Gastrocnemius medialis (tissue), 4 donors: ENCODE data around the gene CATSPERB. TPM values are rescaled to one million over a fixed set of nuclear protein-coding genes. Genes with fewer than 3 reads are reported as not detected.

Experiments
- ATAC-seq, 2 donors: fragments of 150-250 bp; one replicate each; pipeline ENCODE4 v1.9.1; 2016
- DNase-seq, 2 donors: peaks; one replicate each; pipeline ENCODE4 v3.0.0-alpha.2; 2019
- H3K27ac ChIP-seq, 4 donors: fragments of 200-600 bp; sonication (generic); 1 replicate in 1 of 4; 2 replicates in 3 of 4; pipeline ENCODE4 v1.5.1; 2016 to 2018; ENCODE audit warnings: mild to moderate bottlenecking in 2 of 4, moderate library complexity in 1 of 4
- H3K27me3 ChIP-seq, 3 donors: fragments of 200-600 bp; sonication (generic) in 2 of 3; 1 replicate in 1 of 3; 2 replicates in 2 of 3; pipeline versions ENCODE4 v1.5.1 to v1.6.0; 2016 to 2019; ENCODE audit warnings: mild to moderate bottlenecking in 1 of 3, moderate library complexity in 1 of 3
- H3K36me3 ChIP-seq, 2 donors: fragments of 200-600 bp; sonication (generic) in 1 of 2; one replicate each; pipeline ENCODE4 v1.5.1; 2017 to 2018
- H3K4me1 ChIP-seq, 2 donors: fragments of 200-600 bp; sonication (generic) in 1 of 2; one replicate each; pipeline ENCODE4 v1.5.1; 2016 to 2017; ENCODE audit warnings: mild to moderate bottlenecking in 2 of 2
- H3K4me3 ChIP-seq, 4 donors: fragments of 200-600 bp; sonication (generic) in 3 of 4; 1 replicate in 1 of 4; 2 replicates in 3 of 4; pipeline ENCODE4 v1.5.1; 2016 to 2019; ENCODE audit warnings: mild to moderate bottlenecking in 2 of 4
- H3K9me3 ChIP-seq, 3 donors: fragments of 200-600 bp; sonication (generic) in 2 of 3; 1 replicate in 1 of 3; 2 replicates in 2 of 3; pipeline ENCODE4 v1.5.1; 2016 to 2019
- POLR2A ChIP-seq, 2 donors: fragments of 450-650 bp; IDR thresholded peaks; one replicate each; pipeline ENCODE4 v1.6.1; 2017; ENCODE audit warnings: antibody characterized with exemption in 2 of 2, mild to moderate bottlenecking in 2 of 2, moderate library complexity in 2 of 2
- in situ Hi-C, 4 donors: fragments of 200-750 bp; cut with MboI; loops; one replicate each; pipeline versions ENCODE4 v1.15.0 to v1.8.0; 2017; ENCODE audit warnings: low sequenced_read_pairs in 4 of 4
- intact Hi-C: fragments of 100-400 bp; cut with DNase I; formaldehyde crosslinking; loops from one replicate; pipeline ENCODE4 v1.15.1; 2023; ENCODE audit warnings: low total_unique reads
- total RNA-seq, 4 donors: library from RNA; depleted of rRNA; stranded (reverse); fragments of >200 nt; gene quantifications; one replicate each; pipeline versions ENCODE4 v1.1.0 to v1.2.3, GENCODE V29; 2016
- TF ChIP-seq, protein P1 (sequence below), 5 experiments: fragments of 450-650 bp in 3 of 5; fragments of 200-600 bp in 2 of 5; sonication (generic) in 2 of 5; IDR thresholded peaks in 4 of 5; conservative IDR thresholded peaks in 1 of 5; 1 replicate in 4 of 5; 2 replicates in 1 of 5; pipeline ENCODE4 v1.5.1; 2016 to 2019; ENCODE audit warnings: antibody characterized with exemption in 5 of 5, mild to moderate bottlenecking in 3 of 5, moderate library complexity in 3 of 5

Gene CATSPERB
- total RNA-seq, 4 donors from 2014 or later = 0.20 to 0.24 TPM; not detected in 2

DNA sequence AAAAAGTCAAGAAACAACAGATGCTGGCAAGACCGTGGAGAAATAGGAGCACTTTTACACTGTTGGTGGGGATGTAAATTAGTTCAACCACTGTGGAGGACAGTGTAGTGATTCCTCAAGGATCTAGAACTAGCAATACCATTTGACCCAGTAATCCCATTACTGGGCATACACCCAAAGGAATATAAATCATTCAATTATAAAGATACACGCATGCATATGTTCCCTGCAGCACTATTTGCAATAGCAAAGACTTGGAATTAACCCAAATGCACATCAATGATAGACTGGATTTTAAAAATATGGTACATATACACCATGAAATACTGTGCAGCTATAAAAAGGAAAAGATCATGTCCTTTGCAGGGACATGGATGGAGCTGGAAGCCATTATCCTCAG lies 18.0 kb upstream of the CATSPERB start:
- intact Hi-C loops (no loop called here), in situ Hi-C loops (no loop called here)
- Histone ChIP-seq H3K36me3 (no peaks in the 10 kb centered on the region), H3K27ac (no peak overlapping the region), H3K27me3 (no peaks in the 10 kb centered on the region), H3K4me3 (no peak overlapping the region), H3K9me3 (no peaks in the 10 kb centered on the region), H3K4me1 (peaks cover 0 to 17% of the 10 kb centered on the region in 2 donors)
- TF ChIP-seq POLR2A (IDR thresholded peaks at IDR 0.05) = no peak
- TF ChIP-seq, protein P1, sequence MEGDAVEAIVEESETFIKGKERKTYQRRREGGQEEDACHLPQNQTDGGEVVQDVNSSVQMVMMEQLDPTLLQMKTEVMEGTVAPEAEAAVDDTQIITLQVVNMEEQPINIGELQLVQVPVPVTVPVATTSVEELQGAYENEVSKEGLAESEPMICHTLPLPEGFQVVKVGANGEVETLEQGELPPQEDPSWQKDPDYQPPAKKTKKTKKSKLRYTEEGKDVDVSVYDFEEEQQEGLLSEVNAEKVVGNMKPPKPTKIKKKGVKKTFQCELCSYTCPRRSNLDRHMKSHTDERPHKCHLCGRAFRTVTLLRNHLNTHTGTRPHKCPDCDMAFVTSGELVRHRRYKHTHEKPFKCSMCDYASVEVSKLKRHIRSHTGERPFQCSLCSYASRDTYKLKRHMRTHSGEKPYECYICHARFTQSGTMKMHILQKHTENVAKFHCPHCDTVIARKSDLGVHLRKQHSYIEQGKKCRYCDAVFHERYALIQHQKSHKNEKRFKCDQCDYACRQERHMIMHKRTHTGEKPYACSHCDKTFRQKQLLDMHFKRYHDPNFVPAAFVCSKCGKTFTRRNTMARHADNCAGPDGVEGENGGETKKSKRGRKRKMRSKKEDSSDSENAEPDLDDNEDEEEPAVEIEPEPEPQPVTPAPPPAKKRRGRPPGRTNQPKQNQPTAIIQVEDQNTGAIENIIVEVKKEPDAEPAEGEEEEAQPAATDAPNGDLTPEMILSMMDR (IDR thresholded peaks at IDR 0.05 in 4 of 5, conservative IDR thresholded peaks at IDR 0.05 in 1 of 5) = no peak
- DNase-seq = no peak
- no peak for ATAC-seq

DNA sequence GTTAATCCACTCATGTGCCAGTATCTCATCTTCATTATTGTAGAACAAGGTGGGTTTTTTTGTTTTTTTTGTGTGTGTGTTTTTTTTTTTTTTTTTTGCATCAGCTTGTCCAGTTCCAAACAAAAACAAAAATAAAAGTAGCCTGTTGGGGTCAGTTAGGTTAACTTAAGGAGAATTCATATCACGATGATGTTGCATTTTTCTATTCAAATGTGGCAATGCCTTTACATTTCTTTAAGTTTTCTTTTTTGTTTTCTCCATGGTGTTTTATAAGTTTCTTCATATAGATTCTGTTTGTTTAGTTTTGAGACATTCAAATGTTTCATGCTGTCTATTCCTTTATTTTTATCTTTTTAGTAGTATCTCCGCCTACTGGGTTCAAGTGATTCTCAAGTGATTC lies 16.2 kb upstream of the CATSPERB start:
- in situ Hi-C loops = no loop called here
- intact Hi-C loops = no loop called here
- H3K27me3 ChIP-seq = no peaks in the 10 kb centered on the region
- H3K27ac ChIP-seq = no peak overlapping the region
- TF ChIP-seq, protein P1 (IDR thresholded peaks at IDR 0.05 in 4 of 5, conservative IDR thresholded peaks at IDR 0.05 in 1 of 5) = no peak
- TF ChIP-seq POLR2A (IDR thresholded peaks at IDR 0.05) = no peak
- peaks cover 0 to under 1% of the 10 kb centered on the region in 2 donors for H3K4me1 ChIP-seq
- no peaks in the 10 kb centered on the region for H3K36me3 ChIP-seq
- ATAC-seq (no peak), DNase-seq (no peak)
- no peak overlapping the region for H3K4me3 ChIP-seq
- H3K9me3 ChIP-seq = no peaks in the 10 kb centered on the region

DNA sequence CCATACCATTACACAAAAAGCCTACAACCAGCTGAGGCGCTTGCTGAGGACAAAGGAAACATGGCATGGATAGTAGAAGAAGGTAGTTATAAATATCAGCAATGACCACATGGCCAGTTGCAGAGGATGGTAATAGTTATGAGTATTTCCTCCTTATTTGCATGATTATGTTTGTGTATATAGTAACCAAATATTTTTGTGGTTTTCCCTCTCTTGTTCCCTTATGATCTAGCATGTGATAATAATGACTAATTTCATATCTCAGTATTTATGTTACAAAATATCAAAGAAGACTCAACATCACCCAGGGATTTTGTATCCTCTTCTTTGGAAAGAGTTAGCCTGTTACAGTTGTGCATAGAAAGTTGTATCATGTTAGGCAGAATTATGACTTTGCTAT lies 13.5 kb upstream of the CATSPERB start:
- DNase-seq = no peak
- no peak for TF ChIP-seq POLR2A (IDR thresholded peaks at IDR 0.05)
- TF ChIP-seq, protein P1 (IDR thresholded peaks at IDR 0.05 in 4 of 5, conservative IDR thresholded peaks at IDR 0.05 in 1 of 5) = no peak
- Histone ChIP-seq H3K4me1 (no peaks in the 10 kb centered on the region), H3K36me3 (no peaks in the 10 kb centered on the region), H3K27me3 (no peaks in the 10 kb centered on the region), H3K9me3 (no peaks in the 10 kb centered on the region), H3K4me3 (no peak overlapping the region), H3K27ac (no peak overlapping the region)
- in situ Hi-C loops (no loop called here), intact Hi-C loops (no loop called here)
- ATAC-seq = no peak

DNA sequence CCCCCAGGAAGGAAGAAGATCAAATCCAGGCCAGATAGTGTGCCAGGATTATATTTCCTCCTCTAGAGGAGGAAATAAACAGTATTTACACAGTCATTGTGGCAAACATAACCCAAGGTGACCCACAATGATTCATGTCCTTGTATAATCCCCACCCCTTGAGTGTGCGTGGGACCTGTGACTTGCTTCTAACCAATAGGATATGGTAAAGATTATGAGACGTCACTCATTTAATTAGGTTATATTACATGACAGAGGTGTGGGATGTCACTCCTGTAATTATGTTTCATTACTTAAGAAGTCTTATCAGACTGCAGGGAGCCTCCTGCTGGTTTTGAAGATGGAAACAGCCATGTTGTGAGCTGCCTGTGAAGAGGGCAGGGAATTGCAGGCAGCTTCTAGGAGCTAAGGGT lies 12.2 kb upstream of the CATSPERB start:
- Histone ChIP-seq H3K9me3 (no peaks in the 10 kb centered on the region), H3K4me3 (no peak overlapping the region), H3K27me3 (no peaks in the 10 kb centered on the region), H3K4me1 (no peaks in the 10 kb centered on the region), H3K27ac (no peak overlapping the region), H3K36me3 (no peaks in the 10 kb centered on the region)
- in situ Hi-C loops (no loop called here), intact Hi-C loops (no loop called here)
- TF ChIP-seq POLR2A (IDR thresholded peaks at IDR 0.05) = no peak
- TF ChIP-seq, protein P1 (IDR thresholded peaks at IDR 0.05 in 4 of 5, conservative IDR thresholded peaks at IDR 0.05 in 1 of 5) = no peak
- no peak for DNase-seq
- no peak for ATAC-seq

DNA sequence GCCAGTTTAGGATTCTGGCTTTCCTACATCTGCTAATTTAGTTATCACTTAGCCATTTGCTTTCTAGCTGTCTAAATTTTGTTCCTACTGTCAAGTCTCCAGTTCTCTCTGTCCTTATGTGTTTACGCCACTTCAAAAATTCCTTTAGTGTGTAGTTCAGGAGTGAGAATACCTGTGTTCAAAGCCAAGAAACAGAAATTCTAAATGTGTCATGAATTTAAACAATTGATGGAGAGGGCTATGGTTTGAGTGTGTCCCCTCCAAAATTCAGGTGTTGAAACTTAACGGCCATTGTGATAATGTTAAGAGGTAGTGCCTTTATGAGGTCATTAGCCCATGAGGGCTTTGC lies 11.4 kb upstream of the CATSPERB start:
- no peak for DNase-seq
- Histone ChIP-seq H3K4me1 (no peaks in the 10 kb centered on the region), H3K36me3 (no peaks in the 10 kb centered on the region), H3K27me3 (no peaks in the 10 kb centered on the region), H3K9me3 (no peaks in the 10 kb centered on the region), H3K4me3 (no peak overlapping the region), H3K27ac (no peak overlapping the region)
- TF ChIP-seq, protein P1 (IDR thresholded peaks at IDR 0.05 in 4 of 5, conservative IDR thresholded peaks at IDR 0.05 in 1 of 5) = no peak
- no peak for TF ChIP-seq POLR2A (IDR thresholded peaks at IDR 0.05)
- no peak for ATAC-seq
- in situ Hi-C loops = no loop called here
- intact Hi-C loops = no loop called here
